ENCODE data around the gene HMGB3. TPM values are rescaled to one million over a fixed set of nuclear protein-coding genes. Genes with fewer than 3 reads are reported as not detected.

Gene HMGB3
- total RNA-seq, 1 experiment from 2014 or later = 198 TPM

Other genes with a start within 250 kb of the HMGB3 start
- 77.7 and 99.7 TPM in 2 replicates for gene CD99L2, start 84.7 kb upstream of the HMGB3 start, total RNA-seq (2014; rRNA removed; shearing (Covaris generic))
- gene GPR50, start 193.2 kb downstream of the HMGB3 start, total RNA-seq (2014; rRNA removed; shearing (Covaris generic)) = not detected in 2 replicates